Lung (tissue), 12 donors: Measurements from ENCODE around the gene USP3. TPM values are rescaled to one million over a fixed set of nuclear protein-coding genes. Genes with fewer than 3 reads are reported as not detected.

Source experiments
- ATAC-seq: fragments of 200-7000 bp; cut with Tn5 transposase; one replicate; pipeline ENCODE4 v1.9.1; 2020; ENCODE audit warnings: moderate number of reproducible peaks; ENCODE audit not compliant: insufficient read depth, low FRiP score
- DNase-seq, 3 donors: peaks; one replicate each; pipeline ENCODE4 v3.0.0-alpha.2; 2013 to 2017
- H3K27ac ChIP-seq, 2 donors: one replicate each; pipeline ENCODE4 v1.5.1; 2013; ENCODE audit warnings: mild to moderate bottlenecking in 2 of 2, moderate library complexity in 2 of 2, control low read depth in 1 of 2, inconsistent platforms in 1 of 2, low read depth in 1 of 2, low read length in 1 of 2
- H3K27me3 ChIP-seq, 3 donors: one replicate each; pipeline ENCODE4 v1.5.1; 2013; ENCODE audit warnings: low read length in 2 of 3; ENCODE audit not compliant: control insufficient read depth in 3 of 3, insufficient read depth in 3 of 3
- H3K36me3 ChIP-seq, 4 donors: one replicate each; pipeline ENCODE4 v1.5.1; 2013; ENCODE audit warnings: low read length in 4 of 4, mild to moderate bottlenecking in 1 of 4, moderate library complexity in 1 of 4; ENCODE audit not compliant: control insufficient read depth in 4 of 4, insufficient read depth in 4 of 4
- H3K4me1 ChIP-seq, 5 donors: one replicate each; pipeline ENCODE4 v1.5.1; 2013; ENCODE audit warnings: low read length in 5 of 5, mild to moderate bottlenecking in 2 of 5, moderate library complexity in 1 of 5; ENCODE audit not compliant: control insufficient read depth in 5 of 5, insufficient read depth in 5 of 5
- H3K4me3 ChIP-seq: one replicate; pipeline ENCODE4 v1.5.1; 2013; ENCODE audit warnings: mild to moderate bottlenecking, control low read depth, moderate library complexity
- H3K9ac ChIP-seq, 2 donors: one replicate each; pipeline ENCODE4 v1.5.1; 2013; ENCODE audit warnings: low read length in 2 of 2, control low read depth in 1 of 2; ENCODE audit not compliant: insufficient read depth in 1 of 2
- H3K9me3 ChIP-seq, 4 donors: one replicate each; pipeline ENCODE4 v1.5.1; 2013; ENCODE audit warnings: low read length in 3 of 4, mild to moderate bottlenecking in 1 of 4, moderate library complexity in 1 of 4; ENCODE audit not compliant: control insufficient read depth in 4 of 4, insufficient read depth in 3 of 4
- WGBS, 2 donors: extraction: QIAGEN DNeasy Blood & Tissue Kit; methylation state at CpG; one replicate each; pipeline ENCODE4 v1.1.7; 2013; 5-methylcytosine and 5-hydroxymethylcytosine counted together
- polyA plus RNA-seq, 2 donors: library from polyadenylated mRNA; stranded (reverse); fragments of 200-250 nt; gene quantifications; one replicate each; pipeline ENCODE4 v1.2.1, GENCODE V29; 2013
- total RNA-seq, 2 donors: library from RNA; depleted of rRNA in 1 of 2; stranded (reverse); fragments of >200 nt in 1 of 2; gene quantifications; one replicate each; pipeline ENCODE4 v1.2.1, GENCODE V29; 2014 to 2021
- TF ChIP-seq, protein P1 (sequence below): IDR thresholded peaks from 2 replicates; pipeline ENCODE4 v1.5.1; 2012; ENCODE audit warnings: mild to moderate bottlenecking; ENCODE audit errors: control extremely low read depth, extremely low read depth
- donor health status: control.
- donor health status: control.
- donor health status: Bipolar disorder and iron deficiency.
- donor health status: healthy.
- donor health status: DM: yes; HTN: yes; CAD: no.

Gene USP3
- total and polyA plus RNA-seq, 4 donors = 29.1 to 95.5 (median 49.9) TPM

DNA sequence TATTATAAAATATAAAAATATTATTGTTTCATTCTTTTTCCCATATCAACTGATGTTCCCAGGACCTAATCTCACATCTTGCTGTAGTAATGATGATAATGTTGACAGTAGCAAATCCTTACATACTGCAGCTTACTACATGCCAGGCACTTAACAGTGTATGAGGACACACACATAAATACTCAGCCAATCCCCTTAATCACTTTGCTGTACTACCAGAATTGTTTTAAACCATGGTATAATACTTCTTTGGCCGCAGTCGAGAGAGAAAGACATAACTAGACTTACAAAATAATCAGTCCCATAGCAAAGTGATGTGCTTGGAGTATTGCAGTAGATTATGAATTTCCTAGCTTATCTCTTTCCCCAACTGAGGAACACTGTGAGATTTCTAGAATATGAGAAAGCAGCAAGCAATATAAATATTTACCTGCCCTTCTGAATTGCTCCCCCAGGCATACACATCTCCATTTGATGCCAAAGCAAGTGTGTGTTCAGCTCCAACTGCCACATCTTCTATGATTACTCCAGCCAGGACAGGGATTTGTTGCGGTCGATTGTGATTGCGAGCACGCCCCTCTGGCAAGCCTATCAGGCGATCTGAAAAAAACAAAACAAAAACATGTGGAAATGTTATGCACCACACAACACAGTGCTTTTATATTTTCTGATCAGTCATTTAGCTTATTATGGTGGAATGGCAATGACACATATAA, 125.8 kb downstream of the USP3 start:
- no peak overlapping the region for H3K4me3 ChIP-seq
- no peak overlapping the region for H3K27ac ChIP-seq
- no peaks in the 10 kb centered on the region for H3K9me3 ChIP-seq
- no peak overlapping the region for H3K9ac ChIP-seq
- no peaks in the 10 kb centered on the region for H3K4me1 ChIP-seq
- H3K27me3 ChIP-seq = no peaks in the 10 kb centered on the region
- peaks cover 35 to 66% (median 52%) of the 10 kb centered on the region in 4 donors for H3K36me3 ChIP-seq
- TF ChIP-seq, protein P1, sequence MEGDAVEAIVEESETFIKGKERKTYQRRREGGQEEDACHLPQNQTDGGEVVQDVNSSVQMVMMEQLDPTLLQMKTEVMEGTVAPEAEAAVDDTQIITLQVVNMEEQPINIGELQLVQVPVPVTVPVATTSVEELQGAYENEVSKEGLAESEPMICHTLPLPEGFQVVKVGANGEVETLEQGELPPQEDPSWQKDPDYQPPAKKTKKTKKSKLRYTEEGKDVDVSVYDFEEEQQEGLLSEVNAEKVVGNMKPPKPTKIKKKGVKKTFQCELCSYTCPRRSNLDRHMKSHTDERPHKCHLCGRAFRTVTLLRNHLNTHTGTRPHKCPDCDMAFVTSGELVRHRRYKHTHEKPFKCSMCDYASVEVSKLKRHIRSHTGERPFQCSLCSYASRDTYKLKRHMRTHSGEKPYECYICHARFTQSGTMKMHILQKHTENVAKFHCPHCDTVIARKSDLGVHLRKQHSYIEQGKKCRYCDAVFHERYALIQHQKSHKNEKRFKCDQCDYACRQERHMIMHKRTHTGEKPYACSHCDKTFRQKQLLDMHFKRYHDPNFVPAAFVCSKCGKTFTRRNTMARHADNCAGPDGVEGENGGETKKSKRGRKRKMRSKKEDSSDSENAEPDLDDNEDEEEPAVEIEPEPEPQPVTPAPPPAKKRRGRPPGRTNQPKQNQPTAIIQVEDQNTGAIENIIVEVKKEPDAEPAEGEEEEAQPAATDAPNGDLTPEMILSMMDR = no peak
- ATAC-seq = no peak
- DNase-seq = no peak
- 95% methylated on average over 7 of the region's 7 CpGs for WGBS, 2 donors

DNA sequence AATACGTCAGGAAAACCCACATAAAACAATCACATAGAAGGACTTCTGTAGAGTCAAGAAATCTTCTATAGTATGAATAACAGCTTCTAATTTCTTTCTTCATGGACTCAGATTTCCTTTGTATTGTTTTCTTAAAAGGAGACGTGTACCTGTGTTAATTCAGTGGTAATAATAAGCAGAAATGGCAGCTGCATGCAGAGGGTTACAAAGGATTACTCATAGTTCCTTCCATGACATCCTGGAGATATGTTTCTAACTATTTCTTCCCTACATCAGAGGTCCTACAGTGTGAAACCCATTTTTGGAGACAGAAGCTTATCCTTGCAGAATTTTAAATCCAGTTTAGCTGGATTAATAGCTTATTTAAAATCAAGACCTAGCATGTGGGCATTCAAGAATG, 128.9 kb downstream of the USP3 start:
- H3K27ac ChIP-seq = no peak overlapping the region
- TF ChIP-seq, protein P1 = no peak
- H3K27me3 ChIP-seq = no peaks in the 10 kb centered on the region
- 92 to 94% methylated on average over 2 of the region's 2 CpGs for WGBS, 2 donors
- H3K9me3 ChIP-seq = no peaks in the 10 kb centered on the region
- peaks cover 34 to 66% (median 49%) of the 10 kb centered on the region in 4 donors for H3K36me3 ChIP-seq
- DNase-seq = no peak
- no peaks in the 10 kb centered on the region for H3K4me1 ChIP-seq
- no peak overlapping the region for H3K9ac ChIP-seq
- no peak overlapping the region for H3K4me3 ChIP-seq
- ATAC-seq = no peak

DNA sequence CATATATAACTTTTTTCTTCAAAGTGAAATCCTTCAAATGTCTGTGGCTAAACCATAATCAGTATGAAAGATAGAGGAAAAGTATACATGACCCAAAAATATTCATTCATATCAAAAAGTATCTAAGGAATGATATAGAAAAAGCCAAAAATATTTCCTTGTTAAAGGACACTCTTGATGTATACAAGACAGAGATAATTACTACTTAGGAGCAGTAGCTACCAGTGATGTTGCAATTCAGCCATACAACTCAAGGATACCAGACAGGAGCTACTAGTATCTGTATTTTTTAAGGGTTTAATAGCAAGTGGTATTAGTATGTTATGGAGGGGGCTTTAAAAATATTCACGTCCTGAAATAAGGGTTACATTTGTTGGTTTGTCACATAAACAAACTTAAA, 129.8 kb downstream of the USP3 start:
- TF ChIP-seq, protein P1 = no peak
- WGBS, 2 donors = 92 to 100% methylated on average over 1 of the region's 1 CpG
- DNase-seq = no peak
- Histone ChIP-seq H3K4me3 (no peak overlapping the region), H3K9me3 (no peaks in the 10 kb centered on the region), H3K27ac (no peak overlapping the region), H3K4me1 (no peaks in the 10 kb centered on the region), H3K27me3 (no peaks in the 10 kb centered on the region), H3K9ac (no peak overlapping the region), H3K36me3 (peaks cover 37 to 67% (median 51%) of the 10 kb centered on the region in 4 donors)
- no peak for ATAC-seq
